Activated CD8-positive, alpha-beta memory T cell treated with anti-CD3 and anti-CD28 coated beads for 24 hours (primary cell): Measurements from ENCODE around the gene XRRA1.
"Not testable (repeated sequence)": the region's sequence is repeated elsewhere in the genome, so short reads cannot be mapped to it uniquely, and the experiment has no call there.

Source experiments
- DNase-seq: peaks from one replicate; pipeline ENCODE4 v3.0.0-alpha.2; 2020

The XRRA1 gene

DNA sequence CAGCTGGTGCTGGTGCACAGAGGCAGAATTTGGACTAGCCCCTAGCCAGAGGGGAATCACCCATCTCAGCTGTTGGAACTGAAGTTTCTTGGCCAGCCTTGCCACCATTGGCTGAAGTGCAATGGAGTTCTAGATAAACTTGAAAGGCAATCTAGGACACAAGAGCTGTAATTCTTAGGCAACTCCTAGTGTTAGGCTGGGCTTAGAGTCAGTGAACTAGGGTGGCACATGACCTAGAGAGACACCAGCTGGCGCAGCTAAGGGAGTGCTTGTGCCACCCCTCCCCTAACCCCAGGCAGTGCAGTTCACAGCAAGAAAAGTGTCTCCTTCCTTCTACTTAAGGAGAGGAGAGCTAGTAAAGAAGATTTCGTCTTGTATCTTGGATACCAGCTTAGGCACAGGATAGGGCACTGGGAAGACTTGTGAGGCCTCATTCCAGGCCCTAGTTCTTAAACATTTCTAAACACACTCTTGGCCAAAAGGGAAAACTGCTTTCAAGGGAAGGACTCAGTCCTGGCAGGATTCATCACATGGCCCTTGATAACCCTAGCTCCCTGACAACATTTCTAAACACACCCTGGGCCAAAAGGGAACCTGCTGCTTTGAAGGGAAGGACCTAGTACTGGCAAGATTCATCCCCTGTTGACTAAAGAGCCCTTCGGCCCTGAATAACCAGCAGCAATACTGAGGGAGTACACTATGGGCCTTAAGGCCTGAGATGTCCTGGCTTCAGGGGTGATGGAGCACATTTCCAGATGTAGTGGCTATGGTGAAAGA, 53.4 kb downstream of the XRRA1 start:
- no peak for DNase-seq

DNA sequence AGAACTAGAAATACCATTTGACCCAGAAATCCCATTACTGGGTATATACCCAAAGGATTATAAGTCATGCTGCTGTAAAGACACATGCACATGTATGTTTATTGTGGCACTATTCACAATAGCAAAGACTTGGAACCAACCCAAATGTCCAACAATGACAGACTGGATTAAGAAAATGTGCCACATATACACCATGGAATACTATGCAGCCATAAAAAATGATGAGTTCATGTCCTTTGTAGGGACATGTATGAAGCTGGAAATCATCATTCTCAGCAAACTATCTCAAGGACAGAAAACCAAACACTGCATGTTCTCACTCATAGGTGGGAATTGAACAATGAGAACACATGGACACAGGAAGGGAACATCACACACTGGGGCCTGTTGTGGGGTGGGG, 55.9 kb downstream of the XRRA1 start:
- DNase-seq, result not testable (repeated sequence)

DNA sequence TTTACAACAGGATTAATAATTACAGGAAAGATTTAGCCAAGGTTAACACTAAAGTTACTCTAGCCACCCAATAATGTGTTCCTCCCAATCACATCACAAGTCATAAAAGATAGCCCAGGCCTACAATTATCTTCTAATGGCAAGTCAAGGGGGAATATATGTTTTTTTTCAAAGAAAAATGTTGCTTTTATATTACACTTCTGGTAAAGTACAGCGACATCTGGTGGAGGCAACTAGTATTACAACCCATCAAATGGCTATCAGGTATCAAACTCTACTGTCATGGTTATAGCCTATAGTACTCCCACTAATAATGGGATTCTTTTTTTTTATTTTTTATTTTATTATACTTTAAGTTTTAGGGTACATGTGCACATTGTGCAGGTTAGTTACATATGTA, 71.8 kb downstream of the XRRA1 start:
- DNase-seq, result no peak

DNA sequence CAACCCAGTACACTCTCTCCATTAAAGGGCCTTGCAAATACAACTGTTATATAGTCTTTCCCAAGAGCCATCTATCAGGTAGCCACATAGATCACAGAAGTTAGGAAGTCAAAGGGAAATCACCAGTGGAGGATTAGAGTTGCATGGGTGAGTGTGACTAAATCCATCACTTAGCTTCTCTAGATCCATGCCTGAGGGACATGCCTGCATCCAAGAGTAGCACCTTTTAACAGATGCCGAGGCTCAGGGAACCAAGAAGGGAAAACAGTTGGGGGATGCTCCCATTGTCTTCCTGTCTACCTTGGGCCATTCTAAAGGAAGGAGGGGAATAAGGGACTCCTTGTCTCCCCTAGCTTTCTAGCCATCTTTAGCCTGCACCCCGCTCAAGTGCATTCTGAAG, 77.9 kb downstream of the XRRA1 start:
- DNase-seq, result no peak

DNA sequence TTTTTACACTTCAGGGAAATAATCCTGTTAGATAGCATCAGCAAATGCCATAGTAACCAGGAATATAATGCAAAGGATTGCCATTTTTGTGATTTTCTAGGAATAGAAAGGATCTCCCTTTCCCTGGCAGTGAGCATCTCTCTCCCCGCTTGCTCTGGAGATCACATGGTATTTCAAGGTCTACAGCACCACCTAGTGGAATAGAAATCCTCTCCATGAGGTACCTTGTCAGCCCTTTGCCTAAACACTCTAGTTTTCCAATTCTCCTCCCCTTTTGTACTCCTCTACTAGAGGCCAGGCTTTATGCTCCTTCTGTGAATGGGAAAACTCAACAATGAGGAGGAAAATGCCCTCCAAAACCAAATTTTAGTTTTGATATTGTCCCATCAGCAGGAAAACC, 78.4 kb downstream of the XRRA1 start:
- no peak for DNase-seq

DNA sequence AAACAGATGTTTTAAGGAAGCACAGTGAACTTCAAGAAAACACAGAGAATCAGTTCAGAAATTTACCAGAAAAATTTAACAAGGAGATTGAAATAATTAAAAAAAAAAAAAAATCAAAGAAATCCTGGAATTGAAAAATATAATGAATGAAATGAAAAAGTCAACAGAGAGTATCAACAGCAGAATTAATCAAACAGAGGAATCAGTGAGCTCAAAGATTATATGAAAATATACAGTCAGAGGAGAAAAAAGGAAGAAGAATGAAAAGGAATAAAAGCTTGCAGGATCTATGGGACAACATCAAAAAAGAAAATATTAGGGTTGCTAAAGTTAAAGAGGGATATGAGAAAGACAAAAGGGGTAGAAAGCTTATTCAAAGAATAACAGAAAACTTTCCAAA, 82.3 kb downstream of the XRRA1 start:
- no peak for DNase-seq

DNA sequence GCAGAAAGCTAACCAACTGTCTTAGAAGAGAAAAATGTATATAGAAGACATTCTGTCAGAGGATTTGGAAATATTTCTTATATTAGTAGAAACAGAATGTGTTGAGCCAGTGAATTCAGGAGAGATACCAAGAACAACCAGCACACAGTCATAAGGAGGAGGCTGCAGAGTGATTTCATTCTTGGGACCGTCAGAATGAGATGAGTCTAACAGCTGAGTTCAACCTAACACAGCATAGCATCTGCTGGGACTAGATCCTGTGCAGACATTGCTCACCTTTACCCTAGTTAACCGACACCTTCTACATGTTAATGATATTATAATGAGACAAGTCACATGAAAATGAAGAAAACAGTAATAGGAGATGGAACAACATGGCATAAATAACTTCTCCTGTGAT, 85.5 kb downstream of the XRRA1 start:
- no peak for DNase-seq

DNA sequence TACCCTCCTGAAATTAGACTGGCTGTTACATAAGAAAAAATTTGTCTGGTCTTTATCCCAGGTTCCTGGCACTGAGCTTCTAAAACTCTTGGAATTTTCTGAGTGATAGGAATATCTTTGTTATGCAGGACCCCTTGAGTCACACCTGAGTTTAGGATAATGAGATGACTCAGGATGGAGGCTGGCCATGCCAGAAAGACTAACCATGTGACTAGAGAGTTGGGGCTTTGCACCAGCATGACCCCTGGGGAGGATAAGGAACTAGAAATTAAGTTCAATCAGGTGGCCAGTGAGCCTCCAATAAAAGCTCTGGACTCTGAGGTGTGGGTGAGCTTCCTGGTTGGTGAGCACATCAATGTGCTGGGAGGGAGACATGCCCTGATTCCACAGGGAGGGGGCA, 88.1 kb downstream of the XRRA1 start:
- no peak for DNase-seq

DNA sequence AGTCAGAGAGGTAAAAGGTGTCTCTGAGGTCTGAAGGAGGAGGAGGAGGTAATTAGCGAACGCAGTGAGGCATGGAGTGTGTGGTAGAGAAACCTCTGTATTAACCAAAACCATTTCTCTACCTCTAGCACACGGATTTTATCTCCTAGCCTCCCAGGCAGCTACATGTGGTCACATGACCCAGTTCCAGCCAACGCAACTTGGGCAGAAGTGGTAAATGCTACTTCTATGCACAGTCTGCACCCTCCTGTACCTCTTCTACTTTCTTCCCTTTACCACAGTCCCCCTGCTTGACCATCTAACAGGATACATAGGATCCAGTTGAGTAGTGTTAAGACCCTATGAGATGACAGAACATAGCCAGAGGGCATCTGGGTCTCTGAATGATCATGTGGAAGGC, 95.7 kb downstream of the XRRA1 start:
- DNase-seq, result no peak

DNA sequence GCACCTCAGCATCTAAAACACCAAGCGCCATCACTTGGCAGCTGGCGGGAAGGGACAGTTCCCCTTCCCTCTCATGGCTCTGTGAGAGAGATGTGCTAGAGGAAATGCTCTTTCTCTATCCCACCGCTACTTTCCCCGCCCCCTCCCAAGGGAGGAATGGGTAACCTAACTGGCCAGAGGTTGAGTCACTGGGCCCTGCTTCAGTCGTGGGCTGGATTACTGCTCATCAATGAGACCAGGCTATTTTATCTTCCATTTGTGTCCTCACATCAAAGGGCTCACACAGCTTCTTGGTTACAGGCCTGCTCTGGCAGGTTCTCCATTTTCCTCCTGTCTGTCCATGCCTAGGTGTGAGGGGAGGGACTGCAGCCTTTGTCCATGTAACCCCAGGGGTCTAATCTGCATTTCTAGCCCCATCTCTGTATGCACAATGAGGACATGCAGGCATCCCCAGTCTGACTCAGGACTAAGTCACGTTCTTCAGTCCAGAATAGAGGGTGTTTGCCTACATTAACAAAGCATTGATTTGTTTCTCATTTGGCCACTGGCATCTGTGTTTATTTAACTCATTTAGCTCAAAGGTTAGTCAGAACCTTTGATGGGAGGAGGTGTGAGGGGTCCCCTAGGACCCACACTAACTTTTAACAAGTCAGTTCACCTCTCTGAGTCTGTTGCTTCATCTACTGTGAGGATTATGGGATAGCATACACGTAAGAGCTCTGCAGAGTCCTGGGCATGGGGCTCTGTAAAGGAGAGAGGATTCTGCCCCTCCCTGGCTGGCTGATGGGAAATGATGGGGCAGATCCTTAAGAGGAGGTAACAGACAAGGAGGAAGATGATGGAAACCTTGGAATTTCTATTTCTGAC, 99.1 kb downstream of the XRRA1 start:
- no peak for DNase-seq

DNA sequence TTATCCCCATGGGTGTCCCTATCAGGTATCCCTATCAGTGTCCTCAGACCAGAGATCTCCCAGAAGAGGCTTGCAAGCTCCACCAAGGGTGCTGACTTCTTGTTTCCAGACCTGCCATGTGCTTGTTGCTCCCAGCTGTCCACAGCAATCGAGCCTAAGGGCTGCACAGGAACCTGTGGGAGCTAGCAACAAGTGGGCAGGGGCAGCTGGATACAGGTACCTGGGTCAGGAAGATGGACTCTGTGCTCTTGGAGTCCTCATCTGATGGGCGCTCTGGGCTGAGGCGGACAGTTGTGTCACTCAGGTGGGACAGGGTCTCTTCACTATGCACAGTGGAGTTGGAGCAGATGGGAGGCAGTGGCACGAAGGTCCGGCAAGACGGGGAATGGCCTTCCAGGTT, 101.0 kb downstream of the XRRA1 start:
- DNase-seq, result no peak

DNA sequence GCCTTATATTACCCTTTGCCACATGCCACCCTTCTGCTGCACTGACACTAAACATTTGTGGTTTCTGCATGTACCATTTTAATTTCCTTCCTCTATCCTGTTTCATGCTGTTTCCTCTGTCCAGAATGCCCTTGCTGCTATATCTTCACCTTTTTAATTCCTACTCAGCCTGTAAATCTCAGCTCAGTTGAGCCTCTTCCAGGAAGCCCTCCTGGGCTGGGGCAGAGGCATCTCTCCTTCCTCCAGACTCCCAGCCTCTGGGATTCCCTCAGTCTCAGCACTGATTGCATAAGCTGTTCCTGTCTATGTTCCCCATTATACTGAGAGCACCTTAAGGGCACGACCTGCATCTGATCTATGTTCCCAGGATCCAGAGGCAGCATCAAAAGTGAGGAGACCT, 101.5 kb downstream of the XRRA1 start:
- DNase-seq, result no peak

DNA sequence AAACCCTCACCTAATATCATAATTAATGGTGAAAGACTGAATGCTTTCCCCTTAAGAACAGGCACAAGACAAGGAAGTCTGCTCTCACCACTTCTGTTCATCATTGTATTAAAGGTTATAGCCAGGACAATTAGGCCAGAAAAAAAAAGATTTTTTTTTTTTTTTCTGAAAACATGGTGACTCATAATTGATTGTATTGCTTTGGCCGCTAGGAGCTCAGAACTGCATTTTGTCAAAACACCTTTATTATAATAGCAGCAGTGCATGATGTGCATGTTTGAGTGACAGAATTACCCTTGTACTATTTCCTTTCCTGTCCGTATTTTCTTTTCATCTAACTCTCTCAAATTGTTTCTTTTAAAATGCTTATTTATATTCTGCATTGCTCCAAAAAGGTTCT, 102.1 kb downstream of the XRRA1 start:
- DNase-seq, result no peak

DNA sequence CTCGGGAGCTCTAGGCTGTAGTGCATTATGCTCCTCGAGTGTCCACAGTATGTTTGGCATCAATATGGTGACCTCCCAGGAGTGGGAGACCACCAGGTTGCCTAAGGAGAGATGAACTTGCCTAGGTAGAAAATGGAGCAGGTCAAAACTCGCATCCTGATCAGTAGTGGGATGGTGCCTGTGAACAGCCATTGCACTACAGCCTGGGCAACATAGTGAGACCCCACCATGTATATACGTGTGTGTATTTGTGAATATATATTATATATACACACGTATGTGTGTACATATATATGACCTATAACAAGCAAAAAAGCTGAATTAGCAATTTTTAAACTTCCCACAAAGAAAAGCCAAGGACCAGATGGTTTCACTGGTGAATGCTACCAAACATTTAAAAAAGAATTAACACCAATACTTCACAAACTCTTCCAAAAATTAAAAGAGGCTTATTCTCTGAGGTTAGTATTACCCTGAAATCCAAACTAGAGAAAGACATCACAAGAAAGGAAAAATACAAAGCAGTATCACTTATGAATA, 102.8 kb downstream of the XRRA1 start:
- DNase-seq, result no peak

DNA sequence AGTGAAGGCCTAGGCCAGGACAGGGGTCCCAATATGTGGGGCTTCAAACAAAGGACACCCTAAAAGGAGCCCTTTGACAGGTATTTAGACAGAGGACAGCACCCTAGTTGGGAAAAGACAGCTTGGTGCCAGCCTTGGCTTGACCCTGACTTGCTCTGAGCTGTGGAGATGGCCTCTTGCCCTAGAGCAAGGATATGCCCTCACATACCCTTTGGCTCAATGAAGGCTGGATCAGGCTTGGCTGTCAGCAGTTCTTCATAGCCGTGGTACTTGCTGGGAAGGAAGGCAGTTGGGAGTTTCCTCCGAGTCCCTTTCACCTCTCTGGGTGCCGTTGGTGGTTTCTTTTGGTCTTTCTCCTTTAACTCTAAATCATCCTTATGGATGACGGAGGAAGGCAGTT, 104.0 kb downstream of the XRRA1 start:
- DNase-seq, result no peak

DNA sequence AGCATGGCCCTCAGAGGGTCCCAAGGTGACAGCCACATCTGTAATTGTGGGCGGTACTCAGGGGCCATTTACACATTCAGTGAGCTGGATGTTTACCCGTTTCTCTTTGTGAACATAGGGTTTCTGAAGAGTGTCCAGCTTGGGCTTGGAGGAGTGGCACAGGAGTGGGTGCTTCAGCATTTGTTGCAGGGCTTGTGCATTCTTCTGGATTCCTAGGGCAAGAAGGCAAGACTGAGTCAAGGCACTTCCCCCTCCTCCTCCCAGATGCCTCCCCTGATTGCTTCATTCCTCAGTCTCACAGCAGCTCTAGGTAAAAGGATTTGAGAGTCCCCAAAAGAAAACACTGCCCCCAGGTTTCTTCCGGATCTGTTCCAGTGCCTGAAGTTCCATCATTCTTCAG, 104.8 kb downstream of the XRRA1 start:
- no peak for DNase-seq

DNA sequence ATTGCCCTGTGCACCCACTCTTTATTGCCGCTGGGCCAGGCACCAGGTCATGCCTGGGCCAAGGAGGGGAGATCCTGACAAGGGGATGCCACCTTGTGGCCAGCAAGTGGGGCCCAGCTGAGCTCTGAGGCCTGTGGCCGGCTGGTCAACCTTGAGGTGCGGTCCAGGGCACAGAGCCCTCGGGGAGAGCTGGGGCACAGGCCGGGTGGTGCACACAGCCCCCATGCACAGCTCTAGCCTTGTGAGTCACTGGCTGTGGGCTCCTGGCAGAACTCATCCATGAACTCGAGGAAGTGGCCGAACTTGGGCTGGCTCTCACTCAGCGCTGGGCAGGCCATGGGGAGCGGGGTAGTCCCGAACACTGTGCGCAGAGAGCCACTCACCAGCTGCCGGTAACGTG, 105.9 kb downstream of the XRRA1 start:
- DNase-seq, result no peak

DNA sequence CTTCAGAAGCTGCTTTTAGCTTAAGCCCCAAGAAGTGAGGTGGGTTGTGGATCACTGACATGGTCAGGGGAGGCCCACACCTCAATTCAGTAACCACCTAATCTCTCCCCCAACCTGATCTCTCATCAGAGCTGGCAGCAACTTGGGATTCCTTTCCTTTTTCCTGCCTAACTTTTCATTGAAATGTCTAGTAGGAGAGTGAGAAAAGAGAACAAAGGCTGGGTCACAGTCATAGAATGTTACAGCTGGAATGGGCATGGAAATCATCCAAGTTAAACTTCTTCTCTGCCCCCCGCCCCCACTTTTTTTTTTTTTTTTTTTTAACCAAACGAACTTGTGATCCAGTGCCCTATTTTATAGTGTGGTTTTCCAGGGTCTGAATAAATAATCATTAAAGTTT, 108.4 kb downstream of the XRRA1 start:
- no peak for DNase-seq

DNA sequence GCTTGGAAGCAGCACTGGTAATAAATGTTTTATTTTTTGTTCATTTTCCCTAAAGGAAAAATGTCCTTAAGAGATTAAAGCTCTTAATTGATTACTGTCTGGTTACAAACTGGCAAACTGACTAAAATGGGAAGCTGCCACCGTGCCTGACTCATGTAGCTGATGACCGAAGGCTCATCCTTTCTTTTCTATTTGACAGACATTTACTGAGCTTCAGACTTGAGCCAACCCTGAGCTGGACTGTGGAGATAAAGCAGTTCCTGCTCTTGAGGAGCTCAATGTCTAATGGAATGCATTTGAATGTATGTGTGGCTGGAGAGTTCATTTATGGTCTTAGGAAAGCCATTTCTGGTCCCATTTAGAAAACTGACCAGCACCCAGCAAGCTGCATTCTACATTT, 108.9 kb downstream of the XRRA1 start:
- DNase-seq, result no peak

DNA sequence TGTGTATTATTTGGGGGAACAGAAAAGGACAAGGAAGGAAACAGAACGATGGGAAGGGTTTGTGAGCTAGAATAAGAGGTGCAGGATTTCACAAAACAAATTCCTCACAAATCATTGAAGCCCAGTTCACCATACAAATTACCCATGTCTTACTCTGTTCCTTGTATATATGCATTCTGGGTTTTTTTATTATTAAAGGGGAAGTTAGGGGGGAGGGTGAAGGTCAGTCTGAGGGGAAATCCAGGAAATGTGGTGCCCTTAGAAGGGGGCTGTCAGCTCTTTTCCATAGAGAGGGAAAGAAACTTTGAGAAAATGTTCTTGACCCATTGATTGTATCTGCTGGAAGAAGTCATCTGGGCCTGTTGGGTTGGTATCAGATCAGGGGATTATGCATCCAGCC, 109.4 kb downstream of the XRRA1 start:
- no peak for DNase-seq

DNA sequence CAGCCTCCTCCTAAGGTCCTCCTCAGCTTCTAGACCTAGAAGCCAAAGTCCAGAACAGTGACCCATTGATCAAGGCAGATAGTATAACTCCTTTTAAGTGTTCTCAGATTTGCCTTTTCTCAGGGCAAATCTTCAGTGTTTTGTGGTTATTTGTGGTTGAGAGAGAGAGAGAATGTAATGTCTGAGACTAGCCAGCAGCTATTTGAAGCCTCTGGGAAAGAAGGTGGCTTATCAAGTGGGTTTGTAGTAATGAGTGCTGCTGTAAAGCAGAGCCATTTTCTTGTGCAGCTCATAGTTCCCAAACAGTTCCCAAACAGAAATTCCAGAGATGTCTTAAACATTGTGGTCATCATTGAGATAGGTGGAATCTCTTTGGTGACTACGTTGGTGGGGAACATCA, 110.7 kb downstream of the XRRA1 start:
- no peak for DNase-seq

DNA sequence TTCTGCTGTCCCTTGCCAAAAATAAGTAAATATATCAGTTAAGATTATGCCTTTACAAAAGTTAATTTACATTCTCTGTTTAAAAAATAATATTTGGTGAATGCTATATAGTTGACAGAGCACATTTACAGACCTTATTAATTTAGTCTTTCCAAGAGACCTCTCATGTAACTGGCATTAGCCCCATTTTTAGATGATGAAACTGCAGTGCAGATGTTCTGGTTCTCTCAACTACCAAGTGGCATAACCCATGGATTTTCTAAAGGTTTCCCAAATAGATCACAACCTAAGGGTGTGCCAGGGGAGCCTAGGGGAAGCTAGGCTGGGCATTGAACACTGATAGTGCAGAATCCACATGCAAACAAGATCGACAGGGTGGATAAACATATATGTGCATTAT, 111.7 kb downstream of the XRRA1 start:
- no peak for DNase-seq

DNA sequence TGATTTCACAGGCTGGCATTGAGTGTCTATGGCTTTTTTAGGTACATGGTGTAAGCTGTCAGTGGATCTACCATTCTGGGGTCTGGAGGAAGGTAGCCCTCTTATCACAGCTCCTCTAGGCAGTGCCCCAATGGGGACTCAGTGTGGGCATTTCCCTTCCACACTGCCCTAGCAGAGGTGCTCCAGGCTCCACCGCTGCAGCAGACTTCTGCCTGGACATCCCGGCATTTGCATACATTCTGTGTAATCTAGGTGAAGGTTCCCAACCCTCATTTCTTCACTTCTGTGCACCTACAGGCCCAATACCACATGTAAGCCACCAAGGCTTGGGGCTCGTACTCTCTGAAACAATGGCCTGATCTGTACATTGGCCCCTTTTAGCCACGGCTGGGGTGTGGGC, 122.0 kb downstream of the XRRA1 start:
- no peak for DNase-seq

DNA sequence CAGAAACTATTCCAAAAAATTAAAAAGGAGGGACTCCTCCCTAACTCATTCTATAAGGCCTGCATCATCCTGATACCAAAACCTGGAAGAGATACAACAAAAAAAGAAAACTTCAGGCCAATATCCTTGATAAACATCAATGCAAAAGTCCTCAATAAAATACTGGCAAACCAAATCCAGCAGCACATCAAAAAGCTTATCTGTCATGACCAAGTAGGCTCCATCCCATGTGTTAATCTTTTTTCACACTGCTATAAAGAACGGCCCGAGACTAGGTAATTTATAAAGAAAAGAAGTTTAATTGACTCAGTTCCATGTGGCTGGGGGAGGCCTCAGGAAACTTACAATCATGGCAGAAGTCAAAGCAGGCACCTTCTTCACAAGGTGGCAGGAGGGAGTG, 123.3 kb downstream of the XRRA1 start:
- not testable (repeated sequence) for DNase-seq
